Panc1 (cell line): ENCODE results near the gene EMB.

Source experiments
- POLR2AphosphoS5 ChIP-seq: IDR thresholded peaks from 2 replicates; pipeline ENCODE4 v1.6.1; 2012; ENCODE audit warnings: mild to moderate bottlenecking, low read depth, low read length, moderate library complexity
- SIN3A ChIP-seq: IDR thresholded peaks from 2 replicates; pipeline ENCODE4 v1.6.1; 2012; ENCODE audit warnings: low read depth, mild to moderate bottlenecking, low read length, moderate library complexity, borderline replicate concordance; ENCODE audit not compliant: insufficient read depth
- TF ChIP-seq, protein P1 (sequence below): fragments of 450-650 bp; IDR thresholded peaks from 2 replicates; pipeline ENCODE4 v1.5.1; 2017; ENCODE audit warnings: mild to moderate bottlenecking
- TF ChIP-seq, protein P2 (sequence below), 2 experiments: IDR thresholded peaks; 2 replicates each; pipeline ENCODE4 v1.6.1; 2011 to 2012; ENCODE audit warnings: low read depth in 2 of 2, control low read depth in 1 of 2, low read length in 1 of 2, mild to moderate bottlenecking in 1 of 2, moderate library complexity in 1 of 2; ENCODE audit not compliant: insufficient read depth in 1 of 2

DNA sequence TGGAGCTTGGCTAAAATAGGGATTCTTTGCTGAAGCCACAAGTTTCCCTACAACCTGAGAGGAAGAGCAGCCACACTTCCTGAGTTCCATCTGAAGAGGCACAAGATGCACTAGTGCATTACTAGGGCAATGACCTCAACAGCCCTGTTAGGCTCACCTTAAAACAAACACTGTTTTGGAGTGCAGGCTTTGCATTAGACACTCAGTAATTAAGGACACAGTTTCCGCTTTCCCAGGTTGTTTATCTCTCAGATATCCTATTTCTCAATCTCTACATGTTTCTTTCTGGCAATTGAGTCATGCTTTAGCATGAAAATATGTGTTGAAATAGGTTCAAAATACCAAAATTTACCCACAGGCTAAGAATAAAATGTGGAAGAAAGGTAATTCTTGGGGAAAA is 34.2 kb downstream of the EMB start:
- no peak for TF ChIP-seq POLR2AphosphoS5
- TF ChIP-seq, protein P1, sequence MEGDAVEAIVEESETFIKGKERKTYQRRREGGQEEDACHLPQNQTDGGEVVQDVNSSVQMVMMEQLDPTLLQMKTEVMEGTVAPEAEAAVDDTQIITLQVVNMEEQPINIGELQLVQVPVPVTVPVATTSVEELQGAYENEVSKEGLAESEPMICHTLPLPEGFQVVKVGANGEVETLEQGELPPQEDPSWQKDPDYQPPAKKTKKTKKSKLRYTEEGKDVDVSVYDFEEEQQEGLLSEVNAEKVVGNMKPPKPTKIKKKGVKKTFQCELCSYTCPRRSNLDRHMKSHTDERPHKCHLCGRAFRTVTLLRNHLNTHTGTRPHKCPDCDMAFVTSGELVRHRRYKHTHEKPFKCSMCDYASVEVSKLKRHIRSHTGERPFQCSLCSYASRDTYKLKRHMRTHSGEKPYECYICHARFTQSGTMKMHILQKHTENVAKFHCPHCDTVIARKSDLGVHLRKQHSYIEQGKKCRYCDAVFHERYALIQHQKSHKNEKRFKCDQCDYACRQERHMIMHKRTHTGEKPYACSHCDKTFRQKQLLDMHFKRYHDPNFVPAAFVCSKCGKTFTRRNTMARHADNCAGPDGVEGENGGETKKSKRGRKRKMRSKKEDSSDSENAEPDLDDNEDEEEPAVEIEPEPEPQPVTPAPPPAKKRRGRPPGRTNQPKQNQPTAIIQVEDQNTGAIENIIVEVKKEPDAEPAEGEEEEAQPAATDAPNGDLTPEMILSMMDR: no peak
- no peak for TF ChIP-seq SIN3A
- TF ChIP-seq, protein P2, sequence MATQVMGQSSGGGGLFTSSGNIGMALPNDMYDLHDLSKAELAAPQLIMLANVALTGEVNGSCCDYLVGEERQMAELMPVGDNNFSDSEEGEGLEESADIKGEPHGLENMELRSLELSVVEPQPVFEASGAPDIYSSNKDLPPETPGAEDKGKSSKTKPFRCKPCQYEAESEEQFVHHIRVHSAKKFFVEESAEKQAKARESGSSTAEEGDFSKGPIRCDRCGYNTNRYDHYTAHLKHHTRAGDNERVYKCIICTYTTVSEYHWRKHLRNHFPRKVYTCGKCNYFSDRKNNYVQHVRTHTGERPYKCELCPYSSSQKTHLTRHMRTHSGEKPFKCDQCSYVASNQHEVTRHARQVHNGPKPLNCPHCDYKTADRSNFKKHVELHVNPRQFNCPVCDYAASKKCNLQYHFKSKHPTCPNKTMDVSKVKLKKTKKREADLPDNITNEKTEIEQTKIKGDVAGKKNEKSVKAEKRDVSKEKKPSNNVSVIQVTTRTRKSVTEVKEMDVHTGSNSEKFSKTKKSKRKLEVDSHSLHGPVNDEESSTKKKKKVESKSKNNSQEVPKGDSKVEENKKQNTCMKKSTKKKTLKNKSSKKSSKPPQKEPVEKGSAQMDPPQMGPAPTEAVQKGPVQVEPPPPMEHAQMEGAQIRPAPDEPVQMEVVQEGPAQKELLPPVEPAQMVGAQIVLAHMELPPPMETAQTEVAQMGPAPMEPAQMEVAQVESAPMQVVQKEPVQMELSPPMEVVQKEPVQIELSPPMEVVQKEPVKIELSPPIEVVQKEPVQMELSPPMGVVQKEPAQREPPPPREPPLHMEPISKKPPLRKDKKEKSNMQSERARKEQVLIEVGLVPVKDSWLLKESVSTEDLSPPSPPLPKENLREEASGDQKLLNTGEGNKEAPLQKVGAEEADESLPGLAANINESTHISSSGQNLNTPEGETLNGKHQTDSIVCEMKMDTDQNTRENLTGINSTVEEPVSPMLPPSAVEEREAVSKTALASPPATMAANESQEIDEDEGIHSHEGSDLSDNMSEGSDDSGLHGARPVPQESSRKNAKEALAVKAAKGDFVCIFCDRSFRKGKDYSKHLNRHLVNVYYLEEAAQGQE (IDR thresholded peaks at IDR 0.05; ENCODE audit: insufficient read depth in 1 of 2, low read depth in 2 of 2, low read length in 1 of 2): no peak
